Esophagus muscularis mucosa (tissue), 4 donors: ENCODE measurements around the gene XRCC6. TPM values are rescaled to one million over a fixed set of nuclear protein-coding genes. Genes with fewer than 3 reads are reported as not detected.

Experiments used
- DNase-seq: peaks from one replicate; pipeline ENCODE4 v3.0.0-alpha.2; 2017; ENCODE audit errors: extremely low spot score
- H3K27ac ChIP-seq, 4 donors: fragments of 200-600 bp; sonication (generic); replicated peaks in 1 of 4; 1 replicate in 3 of 4; 2 replicates in 1 of 4; pipeline ENCODE4 v1.5.1; 2016 to 2019; ENCODE audit warnings: mild to moderate bottlenecking in 1 of 4
- H3K27me3 ChIP-seq, 4 donors: fragments of 200-600 bp; sonication (generic); one replicate each; pipeline versions ENCODE4 v1.5.1 to v1.6.0; 2016 to 2019
- H3K36me3 ChIP-seq, 4 donors: fragments of 200-600 bp; sonication (generic); one replicate each; pipeline ENCODE4 v1.5.1; 2016 to 2019
- H3K4me1 ChIP-seq, 4 donors: fragments of 200-600 bp; sonication (generic); one replicate each; pipeline ENCODE4 v1.5.1; 2016 to 2019
- H3K4me3 ChIP-seq, 4 donors: fragments of 200-600 bp; sonication (generic); 1 replicate in 2 of 4; 2 replicates in 2 of 4; pipeline ENCODE4 v1.5.1; 2016 to 2019; ENCODE audit warnings: mild to moderate bottlenecking in 4 of 4, moderate library complexity in 1 of 4
- H3K9me3 ChIP-seq, 4 donors: fragments of 200-600 bp; sonication (generic); 1 replicate in 3 of 4; 2 replicates in 1 of 4; pipeline ENCODE4 v1.5.1; 2016 to 2019
- CTCF ChIP-seq, 3 experiments: fragments of 200-600 bp in 2 of 3; fragments of 450-650 bp in 1 of 3; sonication (generic) in 2 of 3; IDR thresholded peaks; one replicate each; pipeline ENCODE4 v1.5.1; 2017 to 2019; ENCODE audit warnings: antibody characterized with exemption in 3 of 3, mild to moderate bottlenecking in 2 of 3, moderate library complexity in 1 of 3
- EP300 ChIP-seq: sonication (generic); formaldehyde crosslinking; IDR thresholded peaks from one replicate; pipeline ENCODE4 v1.6.1; 2017; ENCODE audit warnings: antibody characterized with exemption
- POLR2A ChIP-seq: fragments of 450-650 bp; IDR thresholded peaks from one replicate; pipeline ENCODE4 v1.6.1; 2017; ENCODE audit warnings: antibody characterized with exemption, moderate library complexity, mild to moderate bottlenecking, low read depth
- POLR2AphosphoS5 ChIP-seq, 2 donors: sonication (generic); formaldehyde crosslinking; IDR thresholded peaks; one replicate each; pipeline ENCODE4 v1.6.1; 2017; ENCODE audit warnings: antibody characterized with exemption in 2 of 2
- WGBS: methylation state at CpG from one replicate; pipeline ENCODE4 v1.1.5; 2018; 5-methylcytosine and 5-hydroxymethylcytosine counted together
- intact Hi-C: fragments of 100-400 bp; cut with DNase I; formaldehyde crosslinking; loops from one replicate; pipeline ENCODE4 v1.15.1; 2023
- total RNA-seq, 4 donors: library from RNA; depleted of rRNA; stranded (reverse); fragments of >200 nt; gene quantifications; one replicate each; pipeline versions ENCODE4 v1.1.0 to v1.2.1, GENCODE V29; 2016

Gene XRCC6
- total RNA-seq, 4 donors from 2014 or later: 181 to 255 (median 233) TPM

DNA sequence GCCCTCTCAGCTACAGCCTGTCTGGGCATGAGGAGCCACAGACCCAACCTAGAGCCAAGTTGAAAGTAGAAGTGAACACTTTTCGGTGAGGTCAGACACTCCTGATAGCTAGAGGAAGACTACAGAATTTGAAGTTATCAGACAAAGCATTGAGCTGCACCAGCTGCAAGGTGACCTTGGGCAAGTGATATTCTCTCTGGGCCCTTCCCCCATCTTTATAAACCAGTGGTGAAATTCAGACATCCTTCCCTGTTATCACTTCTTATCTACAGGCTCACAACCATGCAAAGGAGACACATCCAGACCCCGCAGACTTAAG is 23.5 kb upstream of the XRCC6 start:
- TF ChIP-seq POLR2AphosphoS5 (IDR thresholded peaks at IDR 0.05) (no peak), CTCF (IDR thresholded peaks at IDR 0.05) (no peak), POLR2A (no peak), EP300 (no peak)
- Histone ChIP-seq H3K4me1 (peaks cover 0 to 8% (median 5%) of the 10 kb centered on the region in 4 donors), H3K36me3 (peaks cover 5 to 33% (median 28%) of the 10 kb centered on the region in 4 donors), H3K9me3 (no peaks in the 10 kb centered on the region), H3K4me3 (no peak overlapping the region), H3K27me3 (no peaks in the 10 kb centered on the region), H3K27ac (peak overlapping the region in 3 of 4 donors; percentile 1 to 36 (median 2))
- no peak for DNase-seq
- 63% methylated on average over 2 of the region's 2 CpGs for WGBS
- intact Hi-C loops: no loop called here

GRCh38 chr22:41598081-41598480 is 23.0 kb upstream of the XRCC6 start:
- TF ChIP-seq CTCF (IDR thresholded peaks at IDR 0.05): no peak
- TF ChIP-seq POLR2AphosphoS5 (IDR thresholded peaks at IDR 0.05): no peak
- TF ChIP-seq POLR2A: no peak
- WGBS: 78% methylated on average over 5 of the region's 5 CpGs
- Histone ChIP-seq H3K27me3 (no peaks in the 10 kb centered on the region), H3K27ac (no peak overlapping the region), H3K36me3 (peaks cover 5 to 38% (median 33%) of the 10 kb centered on the region in 4 donors), H3K9me3 (no peaks in the 10 kb centered on the region), H3K4me1 (peaks cover 0 to 8% (median 5%) of the 10 kb centered on the region in 4 donors), H3K4me3 (no peak overlapping the region)
- intact Hi-C loops: no loop called here
- DNase-seq: no peak

- intact Hi-C loops: no loop called here
- WGBS: 88% methylated on average over 8 of the region's 8 CpGs
- no peak for DNase-seq
These were observed 22.0 kb upstream of the XRCC6 start for GRCh38 chr22:41598891-41599635.

DNA sequence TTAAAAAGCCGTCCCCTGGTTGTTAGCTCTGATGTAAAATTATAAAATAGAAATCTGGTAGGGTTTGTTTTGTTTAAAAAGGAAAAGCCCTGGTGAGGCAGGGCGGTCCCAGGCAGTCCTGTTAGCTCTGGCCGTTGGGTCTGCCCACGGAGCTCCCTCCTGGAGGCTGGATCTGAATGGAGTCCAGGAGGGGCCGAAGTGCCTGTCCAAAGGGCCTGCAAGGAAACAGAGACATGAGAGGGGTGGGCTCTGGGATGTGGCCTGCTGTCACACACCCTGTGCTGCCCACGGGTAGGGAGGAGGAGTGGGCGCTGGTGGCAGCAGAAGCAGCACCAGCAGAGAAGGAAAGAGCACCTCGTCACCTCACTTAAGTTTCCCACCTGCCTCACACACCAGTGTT is 20.1 kb upstream of the XRCC6 start:
- intact Hi-C loops: no loop called here

More at GRCh38 chr22:41598891-41599635, 22.0 kb upstream of the XRCC6 start:
- no peak overlapping the region for H3K27ac ChIP-seq
- no peaks in the 10 kb centered on the region for H3K9me3 ChIP-seq
- H3K4me1 ChIP-seq: peaks cover 0 to 8% (median 5%) of the 10 kb centered on the region in 4 donors
- H3K36me3 ChIP-seq: peaks cover 8 to 48% (median 41%) of the 10 kb centered on the region in 4 donors
- no peak for TF ChIP-seq POLR2A
- no peak for TF ChIP-seq CTCF (IDR thresholded peaks at IDR 0.05)
- no peak for TF ChIP-seq EP300
- no peak for TF ChIP-seq POLR2AphosphoS5 (IDR thresholded peaks at IDR 0.05)
- no peak overlapping the region for H3K4me3 ChIP-seq
- H3K27me3 ChIP-seq: no peaks in the 10 kb centered on the region

More for the DNA sequence above, 20.1 kb upstream of the XRCC6 start:
- no peak overlapping the region for H3K4me3 ChIP-seq
- H3K27me3 ChIP-seq: no peaks in the 10 kb centered on the region
- peaks cover 18 to 67% (median 55%) of the 10 kb centered on the region in 4 donors for H3K36me3 ChIP-seq
- H3K27ac ChIP-seq: no peak overlapping the region
- no peak for DNase-seq
- 90% methylated on average over 8 of the region's 8 CpGs for WGBS
- peaks cover 0 to 8% (median 5%) of the 10 kb centered on the region in 4 donors for H3K4me1 ChIP-seq
- no peak for TF ChIP-seq POLR2AphosphoS5 (IDR thresholded peaks at IDR 0.05)
- no peak for TF ChIP-seq POLR2A
- no peak for TF ChIP-seq EP300
- no peak for TF ChIP-seq CTCF (IDR thresholded peaks at IDR 0.05)
- H3K9me3 ChIP-seq: no peaks in the 10 kb centered on the region
